ENCODE measurements around the gene TBK1.

DNA sequence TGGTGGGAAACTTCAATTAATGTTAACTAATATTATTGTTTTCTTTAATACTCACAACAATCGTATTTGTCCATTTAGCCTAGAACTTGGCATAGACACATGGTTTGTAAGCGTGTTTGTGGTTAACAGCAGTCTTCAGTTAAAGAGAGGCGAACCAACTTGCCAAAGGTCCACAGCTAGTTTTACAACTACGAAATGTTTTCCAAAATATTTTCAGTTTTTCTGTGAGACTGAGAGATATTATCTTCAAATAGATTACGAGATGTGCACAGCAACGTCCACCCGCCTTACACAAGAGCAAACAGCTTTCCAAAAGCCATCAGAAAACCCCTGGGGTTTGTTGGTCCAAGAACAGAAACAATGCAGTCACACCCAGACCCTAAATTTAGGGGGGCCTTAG lies 99.8 kb downstream of the TBK1 start:
- TF ChIP-seq POLR2AphosphoS5 (IDR thresholded peaks at IDR 0.05) (no peak), EP300 (IDR thresholded peaks at IDR 0.05) (no peak)
- TF ChIP-seq, protein P1, sequence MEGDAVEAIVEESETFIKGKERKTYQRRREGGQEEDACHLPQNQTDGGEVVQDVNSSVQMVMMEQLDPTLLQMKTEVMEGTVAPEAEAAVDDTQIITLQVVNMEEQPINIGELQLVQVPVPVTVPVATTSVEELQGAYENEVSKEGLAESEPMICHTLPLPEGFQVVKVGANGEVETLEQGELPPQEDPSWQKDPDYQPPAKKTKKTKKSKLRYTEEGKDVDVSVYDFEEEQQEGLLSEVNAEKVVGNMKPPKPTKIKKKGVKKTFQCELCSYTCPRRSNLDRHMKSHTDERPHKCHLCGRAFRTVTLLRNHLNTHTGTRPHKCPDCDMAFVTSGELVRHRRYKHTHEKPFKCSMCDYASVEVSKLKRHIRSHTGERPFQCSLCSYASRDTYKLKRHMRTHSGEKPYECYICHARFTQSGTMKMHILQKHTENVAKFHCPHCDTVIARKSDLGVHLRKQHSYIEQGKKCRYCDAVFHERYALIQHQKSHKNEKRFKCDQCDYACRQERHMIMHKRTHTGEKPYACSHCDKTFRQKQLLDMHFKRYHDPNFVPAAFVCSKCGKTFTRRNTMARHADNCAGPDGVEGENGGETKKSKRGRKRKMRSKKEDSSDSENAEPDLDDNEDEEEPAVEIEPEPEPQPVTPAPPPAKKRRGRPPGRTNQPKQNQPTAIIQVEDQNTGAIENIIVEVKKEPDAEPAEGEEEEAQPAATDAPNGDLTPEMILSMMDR (IDR thresholded peaks at IDR 0.05), result no peak
